CD4-positive, alpha-beta T cell treated with Interferon gamma for 1 hour (primary cell): ENCODE measurements around the gene SFRP2.

Experiments
- DNase-seq: peaks from one replicate; pipeline ENCODE4 v3.0.0-alpha.2; 2020

The SFRP2 gene

DNA sequence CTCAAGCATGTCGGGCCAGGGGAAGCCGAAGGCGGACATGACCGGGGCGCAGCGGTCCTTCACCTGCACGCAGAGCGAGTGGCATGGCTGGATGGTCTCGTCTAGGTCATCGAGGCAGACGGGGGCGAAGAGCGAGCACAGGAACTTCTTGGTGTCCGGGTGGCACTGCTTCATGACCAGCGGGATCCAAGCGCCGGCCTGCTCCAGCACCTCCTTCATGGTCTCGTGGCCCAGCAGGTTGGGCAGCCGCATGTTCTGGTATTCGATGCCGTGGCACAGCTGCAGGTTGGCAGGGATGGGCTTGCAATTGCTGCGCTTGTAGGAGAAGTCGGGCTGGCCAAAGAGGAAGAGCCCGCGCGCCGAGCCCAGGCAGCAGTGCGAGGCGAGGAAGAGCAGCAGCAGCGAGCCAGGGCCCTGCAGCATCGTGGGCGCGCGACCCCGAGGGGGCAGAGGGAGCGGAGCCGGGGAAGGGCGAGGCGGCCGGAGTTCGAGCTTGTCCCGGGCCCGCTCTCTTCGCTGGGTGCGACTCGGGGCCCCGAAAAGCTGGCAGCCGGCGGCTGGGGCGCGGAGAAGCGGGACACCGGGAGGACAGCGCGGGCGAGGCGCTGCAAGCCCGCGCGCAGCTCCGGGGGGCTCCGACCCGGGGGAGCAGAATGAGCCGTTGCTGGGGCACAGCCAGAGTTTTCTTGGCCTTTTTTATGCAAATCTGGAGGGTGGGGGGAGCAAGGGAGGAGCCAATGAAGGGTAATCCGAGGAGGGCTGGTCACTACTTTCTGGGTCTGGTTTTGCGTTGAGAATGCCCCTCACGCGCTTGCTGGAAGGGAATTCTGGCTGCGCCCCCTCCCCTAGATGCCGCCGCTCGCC lies at the start of gene SFRP2:
Gene SFRP2 (minus strand): TSS at position 671 of the 864 bp plus-strand sequence. CDS start 248 bp downstream, at position 423.
- DNase-seq: no peak

GRCh38 chr4:153838564-153838963 lies 49.7 kb upstream of the SFRP2 start:
- DNase-seq: no peak

DNA sequence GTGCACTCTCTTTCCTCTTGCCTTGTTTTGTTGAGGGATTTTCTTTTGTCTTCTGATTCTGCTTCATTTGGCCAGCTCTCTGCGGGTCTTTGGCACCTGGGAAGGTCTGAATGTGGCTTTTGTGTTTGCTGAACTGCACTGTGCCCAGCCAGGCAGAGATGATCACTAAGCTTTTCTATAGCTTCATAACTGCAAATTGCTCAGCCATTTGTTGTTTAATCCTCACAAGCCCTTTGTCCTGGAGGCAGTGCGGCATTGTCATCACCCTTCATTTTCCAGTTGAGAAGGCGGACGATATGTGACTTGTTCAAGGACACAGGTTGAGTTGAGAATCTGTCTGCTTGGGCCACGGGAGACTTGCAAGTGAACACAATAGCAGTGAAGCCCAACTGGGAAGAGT lies 46.0 kb upstream of the SFRP2 start:
- no peak for DNase-seq

DNA sequence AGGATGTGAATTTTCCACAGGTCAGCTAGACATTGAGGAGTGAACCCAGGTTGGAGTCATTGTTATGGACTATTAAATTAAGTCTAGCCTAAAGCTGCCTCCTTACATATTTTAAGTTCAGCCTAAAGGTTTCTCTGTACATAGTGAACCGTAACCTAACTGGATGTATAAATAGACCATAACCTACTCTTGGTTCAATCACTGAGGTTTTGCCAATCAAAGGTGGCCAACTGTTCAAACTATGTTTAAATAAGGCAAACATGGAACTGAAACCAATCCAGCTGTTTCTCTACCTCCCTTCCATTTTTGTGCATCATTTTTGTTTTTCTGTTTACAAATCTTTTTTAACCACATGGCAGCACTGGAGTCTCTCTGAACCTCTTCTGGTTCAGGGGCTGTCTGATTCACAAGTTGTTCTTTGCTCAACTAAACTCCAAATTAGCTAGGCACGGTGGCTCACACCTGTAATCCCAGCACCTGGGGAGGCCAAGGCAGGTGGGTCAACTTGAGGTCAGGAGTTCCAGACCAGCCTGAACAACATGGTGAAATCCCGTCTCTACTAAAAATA lies 43.9 kb upstream of the SFRP2 start:
- DNase-seq: no peak

DNA sequence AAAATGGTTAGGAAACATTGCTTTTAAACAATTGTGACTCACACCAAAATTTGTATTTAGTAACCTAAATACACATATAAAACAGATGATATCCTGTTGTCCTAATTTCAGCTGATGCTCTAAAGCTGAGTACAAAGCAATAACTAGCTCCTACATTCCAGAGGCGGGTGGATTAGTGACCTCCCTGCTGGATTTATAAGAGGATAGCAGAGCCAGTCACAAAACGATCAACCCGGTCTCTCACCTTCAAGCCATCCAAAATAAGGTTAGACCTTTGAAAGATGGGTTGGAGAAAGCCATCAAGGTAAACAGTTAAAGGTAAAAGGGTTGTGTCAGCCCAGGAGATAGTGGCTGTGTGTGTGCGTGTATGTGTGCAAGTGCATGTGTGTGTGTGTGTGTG lies 43.2 kb upstream of the SFRP2 start:
- no peak for DNase-seq

- no peak for DNase-seq
Measured at GRCh38 chr4:153831245-153831644, 42.4 kb upstream of the SFRP2 start.

GRCh38 chr4:153825691-153826090 lies 36.8 kb upstream of the SFRP2 start:
- DNase-seq: no peak

- DNase-seq: no peak
Measured at GRCh38 chr4:153825126-153825525, 36.2 kb upstream of the SFRP2 start.

GRCh38 chr4:153824501-153824900 lies 35.6 kb upstream of the SFRP2 start:
- DNase-seq: no peak

GRCh38 chr4:153823483-153823882 lies 34.6 kb upstream of the SFRP2 start:
- DNase-seq: no peak

GRCh38 chr4:153822316-153822715 lies 33.4 kb upstream of the SFRP2 start:
- no peak for DNase-seq

DNA sequence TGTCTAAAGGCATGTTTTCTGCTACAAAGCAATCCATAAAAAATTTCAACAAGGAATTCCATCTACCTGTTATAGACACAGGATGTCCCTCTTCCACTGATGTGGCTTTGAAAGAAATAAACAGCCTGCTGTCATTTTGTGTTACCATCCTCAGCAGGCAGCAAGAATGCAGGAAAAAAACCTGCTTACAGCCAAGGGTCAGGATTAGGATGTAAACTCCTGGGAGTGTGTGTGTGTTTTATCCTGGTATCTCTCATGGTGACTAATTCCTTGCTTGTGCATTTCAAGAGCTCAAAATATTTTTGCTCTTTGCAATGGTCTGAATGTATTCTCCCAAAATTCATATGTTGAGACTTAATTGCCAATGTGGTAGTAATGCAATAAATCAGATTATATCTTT lies 28.6 kb upstream of the SFRP2 start:
- DNase-seq: no peak

DNA sequence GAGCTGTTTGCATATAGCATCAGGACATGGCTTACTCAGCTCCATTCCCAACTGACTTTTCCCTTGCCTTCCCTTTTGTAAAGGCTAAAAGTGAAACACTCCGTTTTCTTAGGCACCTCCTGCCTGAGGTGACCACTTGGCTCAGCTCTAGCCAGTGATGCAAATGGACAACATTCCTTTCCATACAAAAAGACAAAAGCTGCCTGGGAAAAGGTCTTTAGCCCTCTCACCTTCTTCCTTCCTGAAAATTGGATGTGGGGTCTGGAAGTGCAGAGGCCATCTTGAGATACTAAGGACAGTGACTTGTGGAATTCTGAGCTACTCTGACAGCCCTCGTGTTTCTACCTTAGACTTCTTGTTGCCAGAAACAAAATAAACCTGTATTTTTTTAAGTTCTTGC lies 27.7 kb upstream of the SFRP2 start:
- no peak for DNase-seq

- DNase-seq: no peak
Measured at GRCh38 chr4:153814789-153815188, 25.9 kb upstream of the SFRP2 start.

GRCh38 chr4:153809916-153810810 lies 21.3 kb upstream of the SFRP2 start:
- no peak for DNase-seq

DNA sequence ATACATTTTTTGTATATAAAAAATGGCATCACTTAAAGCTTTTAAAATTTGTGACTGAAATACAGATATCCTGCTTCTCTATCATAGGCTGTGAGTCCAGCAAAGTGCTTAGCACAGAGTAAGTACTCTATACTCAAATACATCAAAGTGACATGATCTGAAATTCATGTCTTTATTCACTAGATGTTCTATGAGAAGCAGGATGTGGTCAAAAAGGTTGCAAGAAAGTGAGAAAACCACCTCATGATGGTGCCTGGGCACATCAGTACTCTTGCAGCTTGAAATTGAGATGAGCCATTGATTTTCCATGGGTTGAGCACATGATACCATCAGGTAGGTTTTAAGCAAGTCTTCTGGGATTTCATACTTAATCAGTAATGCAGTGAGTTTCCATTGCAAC lies 20.4 kb upstream of the SFRP2 start:
- DNase-seq: no peak

- no peak for DNase-seq
Measured at GRCh38 chr4:153808175-153808574, 19.3 kb upstream of the SFRP2 start.

DNA sequence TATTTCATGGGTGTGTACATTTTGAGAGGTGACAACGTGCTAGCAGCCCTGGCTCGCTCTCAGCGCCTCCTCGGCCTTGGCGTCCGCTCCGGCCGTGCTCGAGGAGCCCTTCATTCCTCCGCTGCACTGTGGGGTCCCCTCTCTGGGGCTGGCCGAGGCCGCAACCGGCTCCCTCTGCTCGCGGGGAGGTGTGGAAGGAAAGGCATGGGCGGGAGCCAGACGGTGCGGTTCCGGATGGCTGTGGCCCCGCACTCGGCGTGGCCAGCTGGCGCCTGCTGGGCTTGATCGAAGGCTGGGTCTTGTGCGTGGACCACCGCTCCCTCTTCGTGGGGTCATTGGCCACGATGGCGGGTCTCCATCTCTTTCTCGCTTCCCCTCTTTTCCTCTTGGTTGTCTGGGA lies 17.2 kb upstream of the SFRP2 start:
- no peak for DNase-seq

- DNase-seq: no peak
Measured at GRCh38 chr4:153804722-153805121, 15.8 kb upstream of the SFRP2 start.

DNA sequence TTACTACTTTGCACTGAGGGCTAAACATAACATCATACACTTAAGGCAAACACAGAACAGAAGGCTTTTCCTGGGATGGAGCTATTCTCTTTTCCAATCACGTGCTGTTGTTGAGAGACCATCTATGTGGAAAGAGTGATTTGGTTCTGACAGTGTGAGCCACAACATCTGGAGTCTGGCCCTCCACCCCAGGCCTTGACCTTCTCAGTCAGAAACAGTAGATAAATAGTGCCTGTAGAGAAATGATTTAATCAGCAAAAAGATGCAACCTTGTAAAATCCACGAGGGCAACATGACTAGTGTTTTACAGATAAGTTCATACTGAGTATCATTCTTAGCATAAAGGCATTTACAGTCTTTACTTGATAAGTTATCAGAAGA lies 10.8 kb upstream of the SFRP2 start:
- no peak for DNase-seq

DNA sequence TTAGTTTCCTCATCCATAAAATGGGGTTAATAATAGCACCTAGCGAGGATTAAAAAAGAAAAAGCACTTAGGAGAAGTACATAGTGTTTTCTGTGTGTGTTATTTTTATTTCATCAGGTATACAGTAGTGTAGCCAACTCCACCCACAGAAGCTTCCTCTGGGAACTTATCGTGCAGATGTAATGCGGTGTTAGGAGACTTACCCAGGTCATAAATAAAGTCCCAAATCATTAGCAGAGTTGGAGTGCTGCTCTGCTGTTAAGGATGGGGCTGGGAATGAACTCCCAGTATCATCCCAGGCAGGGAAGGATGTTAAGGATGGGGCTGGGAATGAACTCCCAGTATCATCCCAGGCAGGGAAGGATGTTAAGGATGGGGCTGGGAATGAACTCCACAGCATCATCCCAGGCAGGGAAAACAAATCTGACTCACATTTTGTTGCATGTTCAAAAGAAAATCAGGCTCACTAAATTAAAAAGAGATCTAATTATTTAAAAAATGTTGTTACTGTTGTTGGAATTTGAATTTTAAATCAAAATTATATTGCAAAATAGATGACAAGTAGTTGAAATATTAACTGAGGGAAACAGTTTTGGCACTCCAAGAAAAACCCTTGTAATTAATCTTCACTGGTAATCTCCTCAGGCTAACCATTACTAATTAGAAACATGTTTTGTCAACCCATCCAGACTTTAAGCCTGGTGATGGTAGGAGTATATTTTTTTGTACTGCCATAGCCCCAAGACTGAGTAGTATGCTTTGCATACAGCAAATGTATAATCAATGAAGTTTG lies 10.2 kb upstream of the SFRP2 start:
- no peak for DNase-seq

- no peak for DNase-seq
Measured at GRCh38 chr4:153798420-153798819, 9.5 kb upstream of the SFRP2 start.

- no peak for DNase-seq
Measured at GRCh38 chr4:153794006-153794405, 5.1 kb upstream of the SFRP2 start.
